HEK293 (cell line): ENCODE measurements around the gene ATPAF2.

Experiments used
- CTCF ChIA-PET: fragments of 350-600 bp; formaldehyde crosslinking; extraction: SDS; loops from one replicate; lab custom pipeline; 2021; ENCODE audit warnings: antibody characterized with exemption; lab: Yijun Ruan, JAX
- POLR2A ChIA-PET: fragments of 300-600 bp; formaldehyde crosslinking; extraction: SDS; loops from one replicate; lab custom pipeline; 2020; ENCODE audit warnings: antibody characterized with exemption, inconsistent platforms; lab: Yijun Ruan, JAX
- H3K27ac ChIP-seq: fragments of 200-500 bp; sonication (Bioruptor generic); 2 replicates; pipeline ENCODE4 v1.5.1; 2014; ENCODE audit warnings: low read depth, low read length, control low read depth, inconsistent platforms; ENCODE audit errors: extremely low read depth
- H3K36me3 ChIP-seq, 2 experiments: fragments of 200-500 bp in 1 of 2; sonication (Bioruptor generic) in 1 of 2; 1 replicate in 1 of 2; 2 replicates in 1 of 2; pipeline ENCODE4 v1.5.1; 2014 to 2017; ENCODE audit warnings: inconsistent platforms in 2 of 2, low read length in 2 of 2; ENCODE audit not compliant: control insufficient read depth in 2 of 2, insufficient read depth in 1 of 2
- H3K4me1 ChIP-seq: fragments of 200-500 bp; sonication (Bioruptor generic); 2 replicates; pipeline ENCODE4 v1.5.1; 2014; ENCODE audit warnings: mild to moderate bottlenecking, low read length, inconsistent platforms; ENCODE audit not compliant: control insufficient read depth, insufficient read depth
- H3K4me3 ChIP-seq: 2 replicates; pipeline ENCODE4 v1.5.1; 2011; ENCODE audit warnings: low read depth, mild to moderate bottlenecking, control low read depth, low read length, moderate library complexity
- H3K9me3 ChIP-seq: fragments of 200-500 bp; sonication (Bioruptor generic); 2 replicates; pipeline ENCODE4 v1.5.1; 2014; ENCODE audit warnings: low read depth, low read length, inconsistent platforms; ENCODE audit not compliant: control insufficient read depth, insufficient read depth
- BCL11A ChIP-seq: fragments of 450-650 bp; formaldehyde crosslinking; IDR thresholded peaks from 2 replicates; pipeline ENCODE4 v1.5.1; 2016; ENCODE audit warnings: low read depth, missing biosample characterization, missing genetic modification characterization
- IKZF3 ChIP-seq: fragments of 450-650 bp; IDR thresholded peaks from 2 replicates; pipeline ENCODE4 v1.5.0; 2018; ENCODE audit warnings: missing biosample characterization, mild to moderate bottlenecking, missing genetic modification characterization, moderate library complexity
- KLF9 ChIP-seq: fragments of 450-650 bp; formaldehyde crosslinking; IDR thresholded peaks from 2 replicates; pipeline ENCODE4 v1.5.1; 2016; ENCODE audit warnings: missing biosample characterization, missing genetic modification characterization, low read depth
- SCRT2 ChIP-seq: fragments of 450-650 bp; formaldehyde crosslinking; IDR thresholded peaks from 2 replicates; pipeline ENCODE4 v1.5.1; 2016; ENCODE audit warnings: missing biosample characterization, missing genetic modification characterization
- ZBTB17 ChIP-seq: fragments of 450-650 bp; formaldehyde crosslinking; IDR thresholded peaks from 2 replicates; pipeline ENCODE4 v1.5.1; 2016; ENCODE audit warnings: missing biosample characterization, missing genetic modification characterization
- ZFHX2 ChIP-seq: fragments of 450-650 bp; formaldehyde crosslinking; conservative IDR thresholded peaks from 2 replicates; pipeline ENCODE4 v1.5.1; 2016; ENCODE audit warnings: missing biosample characterization, missing genetic modification characterization
- ZNF114 ChIP-seq: fragments of 450-650 bp; formaldehyde crosslinking; IDR thresholded peaks from 2 replicates; pipeline ENCODE4 v1.5.0; 2017; ENCODE audit warnings: missing biosample characterization, missing genetic modification characterization
- ZNF132 ChIP-seq: fragments of 450-650 bp; formaldehyde crosslinking; IDR thresholded peaks from 2 replicates; pipeline ENCODE4 v1.5.1; 2017; ENCODE audit warnings: missing biosample characterization, missing genetic modification characterization, borderline replicate concordance
- ZNF140 ChIP-seq: fragments of 450-650 bp; formaldehyde crosslinking; IDR thresholded peaks from 2 replicates; pipeline ENCODE4 v1.5.1; 2016; ENCODE audit warnings: missing biosample characterization, missing genetic modification characterization
- ZNF211 ChIP-seq: fragments of 450-650 bp; formaldehyde crosslinking; IDR thresholded peaks from 2 replicates; pipeline ENCODE4 v1.5.1; 2016; ENCODE audit warnings: low read depth, missing biosample characterization, missing genetic modification characterization
- ZNF266 ChIP-seq: fragments of 450-650 bp; formaldehyde crosslinking; IDR thresholded peaks from 2 replicates; pipeline ENCODE4 v1.5.1; 2016; ENCODE audit warnings: missing biosample characterization, missing genetic modification characterization, low read depth
- ZNF335 ChIP-seq: fragments of 450-650 bp; formaldehyde crosslinking; conservative IDR thresholded peaks from 2 replicates; pipeline ENCODE4 v1.5.1; 2016; ENCODE audit warnings: missing biosample characterization, missing genetic modification characterization
- ZNF404 ChIP-seq: fragments of 450-650 bp; formaldehyde crosslinking; IDR thresholded peaks from 2 replicates; pipeline ENCODE4 v1.5.1; 2017; ENCODE audit warnings: missing biosample characterization, missing genetic modification characterization
- ZNF416 ChIP-seq: fragments of 450-650 bp; formaldehyde crosslinking; IDR thresholded peaks from 2 replicates; pipeline ENCODE4 v1.5.1; 2016; ENCODE audit warnings: missing biosample characterization, missing genetic modification characterization
- ZNF433 ChIP-seq: fragments of 450-650 bp; formaldehyde crosslinking; IDR thresholded peaks from 2 replicates; pipeline ENCODE4 v1.5.1; 2016; ENCODE audit warnings: missing biosample characterization, missing genetic modification characterization, low read depth
- ZNF677 ChIP-seq: fragments of 450-650 bp; IDR thresholded peaks from 2 replicates; pipeline ENCODE4 v1.5.0; 2018; ENCODE audit warnings: missing biosample characterization, mild to moderate bottlenecking, missing genetic modification characterization, moderate library complexity
- ZNF701 ChIP-seq: fragments of 450-650 bp; formaldehyde crosslinking; IDR thresholded peaks from 2 replicates; pipeline ENCODE4 v1.5.1; 2016; ENCODE audit warnings: missing biosample characterization, missing genetic modification characterization
- ZNF776 ChIP-seq: fragments of 450-650 bp; formaldehyde crosslinking; IDR thresholded peaks from 2 replicates; pipeline ENCODE4 v1.5.0; 2017; ENCODE audit warnings: missing biosample characterization, missing genetic modification characterization, borderline replicate concordance
- ZNF837 ChIP-seq: fragments of 450-650 bp; formaldehyde crosslinking; IDR thresholded peaks from 2 replicates; pipeline ENCODE4 v1.5.1; 2016; ENCODE audit warnings: missing biosample characterization, missing genetic modification characterization
- ZSCAN23 ChIP-seq: fragments of 450-650 bp; formaldehyde crosslinking; IDR thresholded peaks from 2 replicates; pipeline ENCODE4 v1.5.1; 2016; ENCODE audit warnings: missing biosample characterization, missing genetic modification characterization
- TF ChIP-seq, protein P1 (sequence below): fragments of 450-650 bp; formaldehyde crosslinking; optimal IDR thresholded peaks from 2 replicates; pipeline ENCODE3; 2016; ENCODE audit warnings: missing biosample characterization, mild to moderate bottlenecking, missing genetic modification characterization
- TF ChIP-seq, protein P2 (sequence below): sonication (generic); formaldehyde crosslinking; IDR thresholded peaks from 2 replicates; pipeline ENCODE4 v1.8.1; 2022; ENCODE audit warnings: mild to moderate bottlenecking, moderate library complexity, missing genetic modification reagents
- TF ChIP-seq, protein P3 (sequence below): fragments of 450-650 bp; formaldehyde crosslinking; IDR thresholded peaks from 2 replicates; pipeline ENCODE4 v1.5.1; 2016; ENCODE audit warnings: missing biosample characterization, missing genetic modification characterization, borderline replicate concordance

The ATPAF2 gene

DNA sequence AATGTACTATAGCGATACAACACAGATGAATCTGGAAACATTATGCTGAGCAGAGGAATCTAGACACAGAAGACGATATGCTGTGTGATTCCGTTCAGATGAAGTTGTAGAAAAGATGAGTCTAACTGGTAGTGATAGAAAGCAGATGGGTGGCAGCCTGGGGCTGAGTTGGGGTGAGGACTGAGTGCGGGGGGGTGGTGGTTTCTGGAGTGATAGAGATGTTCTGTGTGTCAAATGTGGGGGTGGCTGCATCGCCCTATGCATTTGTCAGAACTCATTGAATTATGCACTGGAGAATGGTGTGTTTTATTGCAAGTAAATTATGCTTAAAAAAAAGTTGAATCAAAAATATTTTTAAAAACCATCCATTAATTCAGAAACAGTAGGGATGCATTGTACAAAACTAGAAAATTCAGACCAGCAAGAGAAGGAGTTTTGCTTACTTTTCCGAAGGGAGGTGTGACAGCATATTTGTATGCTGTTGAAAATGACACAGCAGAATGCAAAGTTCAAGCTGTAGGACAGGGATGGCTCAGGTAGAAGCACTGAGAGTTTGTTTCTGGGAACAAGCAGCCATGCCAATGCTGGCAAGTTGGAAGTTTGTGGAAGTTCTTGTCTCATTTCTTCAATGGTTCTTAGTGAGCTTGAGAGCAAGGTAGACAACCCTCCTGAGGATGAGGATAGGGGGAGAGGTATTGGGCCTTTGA lies 35.8 kb upstream of the ATPAF2 start:
- Histone ChIP-seq H3K4me3 (no peak overlapping the region), H3K27ac (no peak overlapping the region), H3K36me3 (no peaks in the 10 kb centered on the region), H3K9me3 (no peaks in the 10 kb centered on the region), H3K4me1 (peaks cover 2% of the 10 kb centered on the region; the same call in 1 of the 2 replicates)
- ChIA-PET POLR2A (no interaction called here), CTCF (interaction anchor here (0.7 to 1.2 kb wide), 3 partner anchors 15 to 66 kb away, joined by 3 to 4 read pairs (median 3); no protein-coding TSS in a partner anchor)
- TF ChIP-seq ZNF404 (tag by site-specific recombination) (no peak), ZNF114 (no peak), ZNF776 (tag by site-specific recombination) (no peak), ZNF701 (tag by site-specific recombination) (no peak), ZFHX2 (tag by site-specific recombination) (no peak), ZBTB17 (tag by site-specific recombination) (no peak), ZNF211 (tag by site-specific recombination) (no peak), BCL11A (no peak)
- TF ChIP-seq, protein P1, sequence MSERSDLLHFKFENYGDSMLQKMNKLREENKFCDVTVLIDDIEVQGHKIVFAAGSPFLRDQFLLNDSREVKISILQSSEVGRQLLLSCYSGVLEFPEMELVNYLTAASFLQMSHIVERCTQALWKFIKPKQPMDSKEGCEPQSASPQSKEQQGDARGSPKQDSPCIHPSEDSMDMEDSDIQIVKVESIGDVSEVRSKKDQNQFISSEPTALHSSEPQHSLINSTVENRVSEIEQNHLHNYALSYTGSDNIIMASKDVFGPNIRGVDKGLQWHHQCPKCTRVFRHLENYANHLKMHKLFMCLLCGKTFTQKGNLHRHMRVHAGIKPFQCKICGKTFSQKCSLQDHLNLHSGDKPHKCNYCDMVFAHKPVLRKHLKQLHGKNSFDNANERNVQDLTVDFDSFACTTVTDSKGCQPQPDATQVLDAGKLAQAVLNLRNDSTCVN (tag by site-specific recombination) = no peak

DNA sequence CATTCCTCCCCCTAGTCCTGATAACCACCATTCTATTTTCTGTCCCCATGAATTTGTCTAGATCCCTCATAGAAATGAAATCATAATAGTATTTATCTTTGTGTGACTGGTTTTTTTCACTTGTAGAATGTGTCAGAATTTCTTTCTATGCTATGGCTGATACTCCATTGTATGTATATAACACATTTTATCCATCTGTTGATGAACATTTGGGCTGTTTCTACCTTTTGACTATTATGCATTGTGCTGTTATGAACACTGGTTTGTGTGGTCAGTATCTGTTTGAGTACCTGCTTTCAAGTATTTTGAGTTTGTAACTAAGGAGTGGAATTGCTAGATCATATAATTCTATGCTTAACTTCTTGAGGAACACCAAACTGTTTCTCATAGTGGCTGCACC lies 32.8 kb upstream of the ATPAF2 start:
- Histone ChIP-seq H3K4me3 (no peak overlapping the region), H3K27ac (no peak overlapping the region), H3K4me1 (peaks cover 2% of the 10 kb centered on the region; the same call in 1 of the 2 replicates), H3K9me3 (no peaks in the 10 kb centered on the region), H3K36me3 (peaks cover 0 to 10% of the 10 kb centered on the region in 2 experiments; a peak in 1 of 3 replicates)
- TF ChIP-seq, protein P2, sequence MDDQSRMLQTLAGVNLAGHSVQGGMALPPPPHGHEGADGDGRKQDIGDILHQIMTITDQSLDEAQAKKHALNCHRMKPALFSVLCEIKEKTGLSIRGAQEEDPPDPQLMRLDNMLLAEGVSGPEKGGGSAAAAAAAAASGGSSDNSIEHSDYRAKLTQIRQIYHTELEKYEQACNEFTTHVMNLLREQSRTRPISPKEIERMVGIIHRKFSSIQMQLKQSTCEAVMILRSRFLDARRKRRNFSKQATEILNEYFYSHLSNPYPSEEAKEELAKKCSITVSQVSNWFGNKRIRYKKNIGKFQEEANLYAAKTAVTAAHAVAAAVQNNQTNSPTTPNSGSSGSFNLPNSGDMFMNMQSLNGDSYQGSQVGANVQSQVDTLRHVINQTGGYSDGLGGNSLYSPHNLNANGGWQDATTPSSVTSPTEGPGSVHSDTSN (CRISPR knock-in tag) = no peak
- peak; percentile 51 for TF ChIP-seq SCRT2 (tag by site-specific recombination)
- peak; percentile 80 for TF ChIP-seq ZNF140 (tag by site-specific recombination)
- TF ChIP-seq ZNF266 (tag by site-specific recombination) = no peak
- no peak for TF ChIP-seq IKZF3 (tag by site-specific recombination)
- ChIA-PET CTCF (interaction anchor here (0.6 kb wide), 2 partner anchors 37 to 48 kb away, joined by 3 to 4 read pairs; no protein-coding TSS in a partner anchor), POLR2A (no interaction called here)

DNA sequence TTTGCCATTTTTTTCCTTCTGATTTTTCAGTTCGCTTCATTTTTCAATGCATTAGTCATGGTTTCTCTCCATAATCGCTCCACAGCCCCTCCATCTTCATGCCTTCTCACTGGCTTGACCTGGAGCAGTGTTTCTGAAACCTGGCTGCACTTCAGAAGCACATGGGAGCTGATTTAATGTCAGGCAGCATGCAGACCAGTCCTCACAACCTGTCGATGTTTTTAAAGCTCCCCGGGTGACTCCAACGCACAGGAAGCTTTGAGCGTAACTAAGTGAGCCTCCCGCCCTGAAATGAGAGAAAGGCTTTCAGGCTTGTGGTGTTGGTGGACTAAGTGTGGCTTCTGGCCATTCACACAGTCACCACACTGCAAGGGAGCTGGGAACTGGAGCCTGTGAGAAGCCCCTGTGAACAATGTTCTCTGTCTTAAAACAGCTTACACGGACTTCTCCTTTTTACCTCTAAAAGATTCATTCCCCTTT lies 31.9 kb upstream of the ATPAF2 start:
- no peak overlapping the region for H3K4me3 ChIP-seq
- peaks cover 2% of the 10 kb centered on the region; the same call in 1 of the 2 replicates for H3K4me1 ChIP-seq
- H3K9me3 ChIP-seq = no peaks in the 10 kb centered on the region
- ChIA-PET CTCF (no interaction called here), POLR2A (interaction anchor here (0.6 kb wide), 1 partner anchor 14 kb away, joined by 6 read pairs; no protein-coding TSS in a partner anchor)
- peaks cover 0 to 18% of the 10 kb centered on the region in 2 experiments; a peak in 1 of 3 replicates for H3K36me3 ChIP-seq
- no peak overlapping the region; the same call in 1 of the 2 replicates for H3K27ac ChIP-seq
- TF ChIP-seq ZNF132 (tag by site-specific recombination) (no peak), KLF9 (tag by site-specific recombination) (no peak), ZSCAN23 (no peak), ZBTB17 (tag by site-specific recombination) (peak; percentile 32), ZNF677 (no peak), ZNF433 (tag by site-specific recombination) (no peak), ZNF837 (tag by site-specific recombination) (no peak), ZNF416 (tag by site-specific recombination) (no peak), SCRT2 (tag by site-specific recombination) (0 out of 2 replicates have a peak, but pooled peaks have one; percentile 14), ZNF335 (tag by site-specific recombination) (peak; percentile 76)
- TF ChIP-seq, protein P3, sequence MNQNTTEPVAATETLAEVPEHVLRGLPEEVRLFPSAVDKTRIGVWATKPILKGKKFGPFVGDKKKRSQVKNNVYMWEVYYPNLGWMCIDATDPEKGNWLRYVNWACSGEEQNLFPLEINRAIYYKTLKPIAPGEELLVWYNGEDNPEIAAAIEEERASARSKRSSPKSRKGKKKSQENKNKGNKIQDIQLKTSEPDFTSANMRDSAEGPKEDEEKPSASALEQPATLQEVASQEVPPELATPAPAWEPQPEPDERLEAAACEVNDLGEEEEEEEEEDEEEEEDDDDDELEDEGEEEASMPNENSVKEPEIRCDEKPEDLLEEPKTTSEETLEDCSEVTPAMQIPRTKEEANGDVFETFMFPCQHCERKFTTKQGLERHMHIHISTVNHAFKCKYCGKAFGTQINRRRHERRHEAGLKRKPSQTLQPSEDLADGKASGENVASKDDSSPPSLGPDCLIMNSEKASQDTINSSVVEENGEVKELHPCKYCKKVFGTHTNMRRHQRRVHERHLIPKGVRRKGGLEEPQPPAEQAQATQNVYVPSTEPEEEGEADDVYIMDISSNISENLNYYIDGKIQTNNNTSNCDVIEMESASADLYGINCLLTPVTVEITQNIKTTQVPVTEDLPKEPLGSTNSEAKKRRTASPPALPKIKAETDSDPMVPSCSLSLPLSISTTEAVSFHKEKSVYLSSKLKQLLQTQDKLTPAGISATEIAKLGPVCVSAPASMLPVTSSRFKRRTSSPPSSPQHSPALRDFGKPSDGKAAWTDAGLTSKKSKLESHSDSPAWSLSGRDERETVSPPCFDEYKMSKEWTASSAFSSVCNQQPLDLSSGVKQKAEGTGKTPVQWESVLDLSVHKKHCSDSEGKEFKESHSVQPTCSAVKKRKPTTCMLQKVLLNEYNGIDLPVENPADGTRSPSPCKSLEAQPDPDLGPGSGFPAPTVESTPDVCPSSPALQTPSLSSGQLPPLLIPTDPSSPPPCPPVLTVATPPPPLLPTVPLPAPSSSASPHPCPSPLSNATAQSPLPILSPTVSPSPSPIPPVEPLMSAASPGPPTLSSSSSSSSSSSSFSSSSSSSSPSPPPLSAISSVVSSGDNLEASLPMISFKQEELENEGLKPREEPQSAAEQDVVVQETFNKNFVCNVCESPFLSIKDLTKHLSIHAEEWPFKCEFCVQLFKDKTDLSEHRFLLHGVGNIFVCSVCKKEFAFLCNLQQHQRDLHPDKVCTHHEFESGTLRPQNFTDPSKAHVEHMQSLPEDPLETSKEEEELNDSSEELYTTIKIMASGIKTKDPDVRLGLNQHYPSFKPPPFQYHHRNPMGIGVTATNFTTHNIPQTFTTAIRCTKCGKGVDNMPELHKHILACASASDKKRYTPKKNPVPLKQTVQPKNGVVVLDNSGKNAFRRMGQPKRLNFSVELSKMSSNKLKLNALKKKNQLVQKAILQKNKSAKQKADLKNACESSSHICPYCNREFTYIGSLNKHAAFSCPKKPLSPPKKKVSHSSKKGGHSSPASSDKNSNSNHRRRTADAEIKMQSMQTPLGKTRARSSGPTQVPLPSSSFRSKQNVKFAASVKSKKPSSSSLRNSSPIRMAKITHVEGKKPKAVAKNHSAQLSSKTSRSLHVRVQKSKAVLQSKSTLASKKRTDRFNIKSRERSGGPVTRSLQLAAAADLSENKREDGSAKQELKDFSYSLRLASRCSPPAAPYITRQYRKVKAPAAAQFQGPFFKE (tag by site-specific recombination) = no peak
